GM23338 (cell line): Measurements from ENCODE around the gene CDK3.

Experiments
- REST ChIP-seq: IDR thresholded peaks from one replicate; pipeline ENCODE4 v1.6.1; 2018; ENCODE audit warnings: antibody characterized with exemption; ENCODE audit not compliant: unreplicated experiment
- TF ChIP-seq, protein P1 (sequence below), 2 experiments: fragments of 200-600 bp in 1 of 2; sonication (generic) in 1 of 2; conservative IDR thresholded peaks; 2 replicates each; pipeline versions ENCODE4 v1.5.1 to v1.6.1; 2016 to 2017; ENCODE audit warnings: antibody characterized with exemption in 2 of 2, low read depth in 2 of 2, mild to moderate bottlenecking in 2 of 2, moderate library complexity in 1 of 2

DNA sequence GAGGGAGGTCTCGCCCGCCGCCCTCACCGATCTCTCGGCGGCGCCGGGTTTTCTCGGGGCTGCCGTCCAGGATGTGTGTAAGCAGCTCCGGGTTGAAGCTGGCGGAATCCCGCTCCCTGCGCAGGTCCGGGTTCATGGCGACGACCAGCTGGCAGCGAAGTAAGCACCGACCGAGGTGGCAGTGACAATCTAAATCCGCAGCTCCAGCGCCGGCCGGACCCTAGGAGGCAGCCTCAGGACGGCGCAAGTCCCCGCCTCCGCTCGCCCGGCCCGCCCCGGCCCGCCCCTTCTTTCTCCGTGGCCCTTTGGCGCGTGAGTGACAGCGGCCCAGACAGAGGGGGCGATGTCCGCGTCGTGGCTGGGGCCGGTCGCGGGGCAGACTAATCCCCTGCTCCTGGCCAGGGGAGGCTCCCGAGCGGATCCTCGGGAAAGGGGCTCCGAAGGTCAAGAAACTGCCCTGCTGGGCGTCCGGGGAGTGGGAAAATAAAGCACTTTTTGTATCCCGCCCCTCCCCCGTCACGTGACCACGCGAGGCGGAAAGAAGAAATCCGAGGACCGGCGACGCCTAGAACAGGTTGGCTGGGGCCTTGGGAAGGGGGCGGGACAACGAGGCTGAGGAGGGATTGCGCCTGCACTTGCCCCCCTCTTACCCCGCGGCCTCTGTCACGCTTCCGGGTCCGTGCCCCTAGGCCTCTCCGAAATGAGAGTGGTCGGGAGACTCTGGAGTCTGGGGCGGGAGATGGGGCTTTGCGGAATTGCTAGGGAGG lies 21.5 kb upstream of the CDK3 start, which contains the start of the genes ACOX1 and TEN1:
- TF ChIP-seq, protein P1, sequence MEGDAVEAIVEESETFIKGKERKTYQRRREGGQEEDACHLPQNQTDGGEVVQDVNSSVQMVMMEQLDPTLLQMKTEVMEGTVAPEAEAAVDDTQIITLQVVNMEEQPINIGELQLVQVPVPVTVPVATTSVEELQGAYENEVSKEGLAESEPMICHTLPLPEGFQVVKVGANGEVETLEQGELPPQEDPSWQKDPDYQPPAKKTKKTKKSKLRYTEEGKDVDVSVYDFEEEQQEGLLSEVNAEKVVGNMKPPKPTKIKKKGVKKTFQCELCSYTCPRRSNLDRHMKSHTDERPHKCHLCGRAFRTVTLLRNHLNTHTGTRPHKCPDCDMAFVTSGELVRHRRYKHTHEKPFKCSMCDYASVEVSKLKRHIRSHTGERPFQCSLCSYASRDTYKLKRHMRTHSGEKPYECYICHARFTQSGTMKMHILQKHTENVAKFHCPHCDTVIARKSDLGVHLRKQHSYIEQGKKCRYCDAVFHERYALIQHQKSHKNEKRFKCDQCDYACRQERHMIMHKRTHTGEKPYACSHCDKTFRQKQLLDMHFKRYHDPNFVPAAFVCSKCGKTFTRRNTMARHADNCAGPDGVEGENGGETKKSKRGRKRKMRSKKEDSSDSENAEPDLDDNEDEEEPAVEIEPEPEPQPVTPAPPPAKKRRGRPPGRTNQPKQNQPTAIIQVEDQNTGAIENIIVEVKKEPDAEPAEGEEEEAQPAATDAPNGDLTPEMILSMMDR (conservative IDR thresholded peaks at IDR 0.05; ENCODE audit: low read depth in 2 of 2) = peak in 1 of 2 experiments; percentile 15; a peak in 1 of 4 replicates
- TF ChIP-seq REST = no peak
